Posterior cingulate gyrus (tissue), 11 donors: ENCODE measurements around the gene KNCN.

Experiments used
- DNase-seq, 10 donors: peaks; one replicate each; pipeline versions ENCODE4 v3.0.0 to v3.0.0-alpha.2; 2020 to 2021; ENCODE audit warnings: mixed read lengths in 3 of 10
- intact Hi-C: fragments of 100-400 bp; cut with DNase I; formaldehyde crosslinking; loops from one replicate; pipeline ENCODE4 v1.15.1; 2023

The KNCN gene

GRCh38 chr1:46551597-46552095 is at the start of gene KNCN:
Gene KNCN, minus strand, starts transcription at chr1:46551647. Its CDS starts 432 bp downstream, at chr1:46551215.
- peak in 3 of 10 donors; percentile 27 to 66 (median 52) for DNase-seq

GRCh38 chr1:46599059-46599970 is 47.9 kb upstream of the KNCN start:
- intact Hi-C loops, result no loop called here
- no peak for DNase-seq

More at GRCh38 chr1:46551597-46552095, at the start of gene KNCN:
- intact Hi-C loops, result no loop called here

- intact Hi-C loops, result no loop called here
- no peak for DNase-seq
Observed at GRCh38 chr1:46596846-46597245, 45.4 kb upstream of the KNCN start.

- intact Hi-C loops, result no loop called here
- DNase-seq, result no peak
Observed at GRCh38 chr1:46596036-46596435, 44.6 kb upstream of the KNCN start.

- peak in 1 of 10 donors; percentile 45 for DNase-seq
- intact Hi-C loops, result no loop called here
Observed at GRCh38 chr1:46595127-46595526, 43.7 kb upstream of the KNCN start.

GRCh38 chr1:46594063-46594462 is 42.6 kb upstream of the KNCN start:
- DNase-seq, result no peak
- intact Hi-C loops, result no loop called here

- DNase-seq, result no peak
Observed at GRCh38 chr1:46592823-46593222, 41.4 kb upstream of the KNCN start.

GRCh38 chr1:46589529-46589928 is 38.1 kb upstream of the KNCN start:
- DNase-seq, result no peak
- intact Hi-C loops, result no loop called here

More at GRCh38 chr1:46592823-46593222, 41.4 kb upstream of the KNCN start:
- intact Hi-C loops, result no loop called here

GRCh38 chr1:46587069-46587468 is 35.6 kb upstream of the KNCN start:
- intact Hi-C loops, result no loop called here
- DNase-seq, result peak in 3 of 10 donors; percentile 17 to 88 (median 32)

- peak in 1 of 10 donors; percentile 83 for DNase-seq
- intact Hi-C loops, result no loop called here
Observed at GRCh38 chr1:46585312-46585938, 34.0 kb upstream of the KNCN start.

GRCh38 chr1:46583494-46583893 is 32.0 kb upstream of the KNCN start:
- intact Hi-C loops, result no loop called here
- DNase-seq, result no peak

GRCh38 chr1:46582972-46583371 is 31.5 kb upstream of the KNCN start:
- intact Hi-C loops, result no loop called here
- peak in 1 of 10 donors; percentile 66 for DNase-seq

GRCh38 chr1:46581681-46582455 is 30.4 kb upstream of the KNCN start:
- intact Hi-C loops, result no loop called here
- DNase-seq, result no peak

GRCh38 chr1:46580140-46580903 is 28.9 kb upstream of the KNCN start:
- no peak for DNase-seq

GRCh38 chr1:46577671-46578070 is 26.2 kb upstream of the KNCN start:
- intact Hi-C loops, result no loop called here
- no peak for DNase-seq

More at GRCh38 chr1:46580140-46580903, 28.9 kb upstream of the KNCN start:
- intact Hi-C loops, result no loop called here

- DNase-seq, result peak in 1 of 10 donors; percentile 68
- intact Hi-C loops, result no loop called here
Observed at GRCh38 chr1:46576596-46576995, 25.1 kb upstream of the KNCN start.

GRCh38 chr1:46575778-46576177 is 24.3 kb upstream of the KNCN start:
- no peak for DNase-seq

GRCh38 chr1:46575300-46575699 is 23.9 kb upstream of the KNCN start:
- intact Hi-C loops, result no loop called here
- no peak for DNase-seq

More at GRCh38 chr1:46575778-46576177, 24.3 kb upstream of the KNCN start:
- intact Hi-C loops, result no loop called here

GRCh38 chr1:46571691-46572225 is 20.3 kb upstream of the KNCN start:
- intact Hi-C loops, result no loop called here
- peak in 2 of 10 donors; percentile 81 to 88 for DNase-seq
